ENCODE data around the gene GPBP1.
"Not testable (repeated sequence)": the region's sequence is repeated elsewhere in the genome, so short reads cannot be mapped to it uniquely, and the experiment has no call there.

The GPBP1 gene

GRCh38 chr5:57177479-57178156 is 3.8 kb downstream of the GPBP1 start:
- no peak for DNase-seq (ENCODE audit: low spot score)

- DNase-seq (ENCODE audit: low spot score), result not testable (repeated sequence)
These were observed 4.4 kb downstream of the GPBP1 start for GRCh38 chr5:57178238-57178637.

GRCh38 chr5:57179262-57180200 is 5.7 kb downstream of the GPBP1 start:
- DNase-seq (ENCODE audit: low spot score), result no peak

- no peak for DNase-seq (ENCODE audit: low spot score)
These were observed 7.3 kb downstream of the GPBP1 start for GRCh38 chr5:57181154-57181553.

- no peak for DNase-seq (ENCODE audit: low spot score)
These were observed 10.5 kb downstream of the GPBP1 start for GRCh38 chr5:57184322-57184721.

GRCh38 chr5:57185313-57185712 is 11.5 kb downstream of the GPBP1 start:
- DNase-seq (ENCODE audit: low spot score), result no peak

GRCh38 chr5:57186194-57186593 is 12.3 kb downstream of the GPBP1 start:
- DNase-seq (ENCODE audit: low spot score), result no peak

- DNase-seq (ENCODE audit: low spot score), result not testable (repeated sequence)
These were observed 14.1 kb downstream of the GPBP1 start for GRCh38 chr5:57187977-57188376.

- DNase-seq (ENCODE audit: low spot score), result no peak
These were observed 15.7 kb downstream of the GPBP1 start for GRCh38 chr5:57189515-57189914.

- DNase-seq (ENCODE audit: low spot score), result no peak
These were observed 16.7 kb downstream of the GPBP1 start for GRCh38 chr5:57190593-57190992.

GRCh38 chr5:57191163-57191562 is 17.3 kb downstream of the GPBP1 start:
- DNase-seq (ENCODE audit: low spot score), result no peak

- no peak for DNase-seq (ENCODE audit: low spot score)
These were observed 18.1 kb downstream of the GPBP1 start for GRCh38 chr5:57191986-57192385.

- not testable (repeated sequence) for DNase-seq (ENCODE audit: low spot score)
These were observed 19.0 kb downstream of the GPBP1 start for GRCh38 chr5:57192832-57193231.

- no peak for DNase-seq (ENCODE audit: low spot score)
These were observed 20.0 kb downstream of the GPBP1 start for GRCh38 chr5:57193757-57194413.

GRCh38 chr5:57194653-57195052 is 20.8 kb downstream of the GPBP1 start:
- DNase-seq (ENCODE audit: low spot score), result no peak

GRCh38 chr5:57195060-57195459 is 21.2 kb downstream of the GPBP1 start:
- DNase-seq (ENCODE audit: low spot score), result no peak

- no peak for DNase-seq (ENCODE audit: low spot score)
These were observed 26.0 kb downstream of the GPBP1 start for GRCh38 chr5:57199866-57200265.

- DNase-seq (ENCODE audit: low spot score), result no peak
These were observed 29.0 kb downstream of the GPBP1 start for GRCh38 chr5:57202811-57203210.

- no peak for DNase-seq (ENCODE audit: low spot score)
These were observed 33.3 kb downstream of the GPBP1 start for GRCh38 chr5:57207007-57207653.

GRCh38 chr5:57207681-57208080 is 33.8 kb downstream of the GPBP1 start:
- no peak for DNase-seq (ENCODE audit: low spot score)

- no peak for DNase-seq (ENCODE audit: low spot score)
These were observed 35.6 kb downstream of the GPBP1 start for GRCh38 chr5:57209316-57210040.

GRCh38 chr5:57210633-57211032 is 36.8 kb downstream of the GPBP1 start:
- DNase-seq (ENCODE audit: low spot score), result no peak

All from hematopoietic multipotent progenitor cell treated with erythropoietin and hydrocortisone succinate and interleukin-3 and kit ligand, for 15 days (in vitro differentiated cells).